Fibroblast of lung (primary cell): ENCODE data around the gene PPA1.

Experiments used
- CTCF ChIP-seq, 2 donors: IDR thresholded peaks in 1 of 2; conservative IDR thresholded peaks in 1 of 2; 1 replicate in 1 of 2; 2 replicates in 1 of 2; pipeline ENCODE4 v1.5.1; 2011 to 2012; ENCODE audit warnings: low read length in 2 of 2, control low read depth in 1 of 2, inconsistent platforms in 1 of 2, low read depth in 1 of 2, mild to moderate bottlenecking in 1 of 2
- EZH2 ChIP-seq: IDR thresholded peaks from 2 replicates; pipeline ENCODE4 v1.5.1; 2012; ENCODE audit warnings: low read length, control low read depth, mild to moderate bottlenecking; ENCODE audit errors: missing control alignments

GRCh38 chr10:70221030-70221429 lies 12.2 kb downstream of the PPA1 start:
- no peak for TF ChIP-seq CTCF (conservative IDR thresholded peaks at IDR 0.05 in 1 of 2, IDR thresholded peaks at IDR 0.05 in 1 of 2; ENCODE audit: low read depth in 1 of 2, low read length in 2 of 2)
- TF ChIP-seq EZH2, result no peak
